K562 (cell line): ENCODE measurements around the gene KMT2E. TPM values are rescaled to one million over a fixed set of nuclear protein-coding genes. Genes with fewer than 3 reads are reported as not detected.
A peak's percentile ranks its signal among the peaks of the same experiment; 100 is the strongest.

Experiments used
- ARHGAP35 ChIP-seq: fragments of 450-650 bp; IDR thresholded peaks from 2 replicates; pipeline ENCODE4 v1.6.1; 2018; ENCODE audit not compliant: partially characterized antibody
- BCL6 ChIP-seq: fragments of 250-450 bp; sonication (Bioruptor Pico); IDR thresholded peaks from 2 replicates; pipeline ENCODE4 v1.4.0; 2020
- CAMTA2 ChIP-seq: fragments of 250-450 bp; sonication (Bioruptor Pico); conservative IDR thresholded peaks from 2 replicates; pipeline ENCODE4 v1.5.1; 2022
- CBFA2T3 ChIP-seq: fragments of 450-650 bp; IDR thresholded peaks from 2 replicates; pipeline ENCODE4 v1.6.1; 2017
- CBX2 ChIP-seq: fragments of 200-600 bp; sonication (generic); IDR thresholded peaks from one replicate; pipeline ENCODE4 v1.6.1; 2012; ENCODE audit warnings: mild to moderate bottlenecking, low read length, inconsistent platforms; ENCODE audit not compliant: insufficient read depth, poor library complexity, severe bottlenecking
- CREB3L1 ChIP-seq: fragments of 450-650 bp; IDR thresholded peaks from 2 replicates; pipeline ENCODE4 v1.6.1; 2014; ENCODE audit warnings: low read depth, mild to moderate bottlenecking, moderate library complexity, borderline replicate concordance
- DPF2 ChIP-seq: fragments of 450-650 bp; IDR thresholded peaks from 2 replicates; pipeline ENCODE4 v1.6.1; 2016
- E2F3 ChIP-seq: fragments of 250-450 bp; sonication (Bioruptor Pico); IDR thresholded peaks from 2 replicates; pipeline ENCODE4 v1.4.0; 2020; ENCODE audit warnings: mild to moderate bottlenecking
- ELF1 ChIP-seq: fragments of 200-800 bp; sonication (Bioruptor generic); IDR thresholded peaks from 2 replicates; pipeline ENCODE4 v1.6.1; 2016; ENCODE audit warnings: missing genetic modification characterization, missing compliant biosample characterization
- ETS2 ChIP-seq: IDR thresholded peaks from 2 replicates; pipeline ENCODE4 v1.6.1; 2016; ENCODE audit warnings: borderline replicate concordance, missing genetic modification characterization, mild to moderate bottlenecking, moderate library complexity, missing compliant biosample characterization; ENCODE audit not compliant: poor library complexity, severe bottlenecking
- IRF2 ChIP-seq: sonication (generic); formaldehyde crosslinking; IDR thresholded peaks from 2 replicates; pipeline ENCODE4 v1.8.1; 2022; ENCODE audit warnings: mild to moderate bottlenecking, missing genetic modification reagents
- KLF6 ChIP-seq: fragments of 250-450 bp; sonication (Bioruptor Pico); IDR thresholded peaks from 2 replicates; pipeline ENCODE4 v1.4.0; 2020; ENCODE audit warnings: mild to moderate bottlenecking, moderate library complexity, borderline replicate concordance
- NFXL1 ChIP-seq: fragments of 450-650 bp; formaldehyde crosslinking; IDR thresholded peaks from 2 replicates; pipeline ENCODE4 v1.4.0; 2021; ENCODE audit warnings: mild to moderate bottlenecking
- OTX1 ChIP-seq: fragments of 450-650 bp; formaldehyde crosslinking; IDR thresholded peaks from 2 replicates; pipeline ENCODE4 v1.4.0; 2022; ENCODE audit warnings: mild to moderate bottlenecking
- PHF8 ChIP-seq: fragments of 200-600 bp; sonication (generic); IDR thresholded peaks from 2 replicates; pipeline ENCODE4 v1.6.1; 2012; ENCODE audit warnings: mixed run types, mild to moderate bottlenecking, inconsistent platforms, low read length, moderate library complexity, borderline replicate concordance
- PML ChIP-seq: IDR thresholded peaks from 2 replicates; pipeline ENCODE4 v1.6.1; 2012; ENCODE audit warnings: low read length, inconsistent platforms
- RBM22 ChIP-seq: fragments of 200-400 bp; formaldehyde crosslinking; IDR thresholded peaks from 2 replicates; pipeline ENCODE4 v1.6.1; 2018; ENCODE audit warnings: low read length, low read depth; ENCODE audit not compliant: poor library complexity, severe bottlenecking
- SNRNP70 ChIP-seq: fragments of 200-400 bp; formaldehyde crosslinking; optimal IDR thresholded peaks from 2 replicates; pipeline ENCODE3; 2017; ENCODE audit warnings: low read depth, low read length
- SRSF9 ChIP-seq: fragments of 200-400 bp; formaldehyde crosslinking; IDR thresholded peaks from 2 replicates; pipeline ENCODE4 v1.6.1; 2017; ENCODE audit warnings: low read depth, low read length, borderline replicate concordance
- TRIM28 ChIP-seq: fragments of 450-650 bp; IDR thresholded peaks from 2 replicates; pipeline ENCODE4 v1.6.1; 2017
- USF2 ChIP-seq: sonication (generic); formaldehyde crosslinking; IDR thresholded peaks from 2 replicates; pipeline ENCODE4 v1.5.0; 2020; ENCODE audit warnings: missing genetic modification reagents
- ZKSCAN8 ChIP-seq: fragments of 200-800 bp; sonication (Bioruptor generic); IDR thresholded peaks from 2 replicates; pipeline ENCODE4 v1.6.1; 2016; ENCODE audit warnings: missing genetic modification characterization, missing compliant biosample characterization
- ZNF277 ChIP-seq: fragments of 250-450 bp; sonication (Bioruptor Pico); IDR thresholded peaks from 2 replicates; pipeline ENCODE4 v1.8.0; 2022; ENCODE audit warnings: inconsistent platforms, mild to moderate bottlenecking, moderate library complexity, borderline replicate concordance
- ZNF280B ChIP-seq: fragments of 250-450 bp; sonication (Bioruptor Pico); IDR thresholded peaks from 2 replicates; pipeline ENCODE4 v1.5.1; 2021; ENCODE audit warnings: mild to moderate bottlenecking
- ZNF41 ChIP-seq: fragments of 250-450 bp; sonication (Bioruptor Pico); conservative IDR thresholded peaks from 2 replicates; pipeline ENCODE4 v1.4.0; 2020; ENCODE audit warnings: mild to moderate bottlenecking
- ZNF57 ChIP-seq: fragments of 450-650 bp; formaldehyde crosslinking; IDR thresholded peaks from 2 replicates; pipeline ENCODE4 v1.4.0; 2020; ENCODE audit warnings: mild to moderate bottlenecking, moderate library complexity
- ZNF707 ChIP-seq: fragments of 250-450 bp; sonication (Bioruptor Pico); conservative IDR thresholded peaks from 2 replicates; pipeline ENCODE4 v1.8.0; 2022; ENCODE audit warnings: inconsistent platforms, mild to moderate bottlenecking, moderate library complexity
- polyA plus RNA-seq, 8 experiments: library from polyadenylated mRNA; depleted of rRNA in 4 of 8; stranded (reverse) in 5 of 8; unstranded in 3 of 8; fragments of >200 nt; fragmentation: Nextera tagmentation in 2 of 8; fragmentation: Illumina TruSeq in 1 of 8; extraction: Ambion mirVana in 2 of 8; extraction: Trizol in 1 of 8; gene quantifications; 2 replicates each; pipeline versions ENCODE4 v1.2.1 to v1.2.3, GENCODE V29; 2011 to 2014; ENCODE audit warnings: inconsistent platforms in 1 of 8, missing spikeins in 1 of 8
- total RNA-seq, 7 experiments: library from RNA; depleted of rRNA in 6 of 7; stranded (reverse); fragments of >200 nt in 6 of 7; fragmentation: Illumina TruSeq in 2 of 7; extraction: Trizol in 2 of 7; gene quantifications; 2 replicates each; pipeline versions ENCODE4 v1.2.1 to v1.2.3, GENCODE V29; 2011 to 2021; ENCODE audit warnings: low replicate concordance in 1 of 7

KMT2E gene
- total and polyA plus RNA-seq, 9 of the 15 experiments (the other 6 are each of a cell fraction or from before 2014, with no cell fraction given), result 8.9 to 55.3 (median 38.1) TPM

GRCh38 chr7:105131033-105131656 lies 117.1 kb downstream of the KMT2E start (continued):
- peak; percentile 57; the same call in 1 of the 2 replicates for TF ChIP-seq CREB3L1
- peak; percentile 33; the same call in 1 of the 2 replicates for TF ChIP-seq E2F3
- TF ChIP-seq DPF2, result peak; percentile 88
- no peak for TF ChIP-seq BCL6
- no peak for TF ChIP-seq CAMTA2 (CRISPR knock-in tag)
- no peak for TF ChIP-seq ZNF280B (CRISPR knock-in tag)
- TF ChIP-seq RBM22, result no peak
- TF ChIP-seq ZNF707 (CRISPR knock-in tag), result no peak
- TF ChIP-seq NFXL1, result no peak
- peak; percentile 82 for TF ChIP-seq ZKSCAN8 (CRISPR knock-in tag)
- TF ChIP-seq ZNF57 (CRISPR knock-in tag), result no peak
- TF ChIP-seq IRF2 (CRISPR knock-in tag), result no peak
- no peak for TF ChIP-seq ELF1 (tag)
- TF ChIP-seq SNRNP70, result no peak
- TF ChIP-seq PHF8, result peak; percentile 12; the same call in 1 of the 2 replicates
- no peak for TF ChIP-seq KLF6 (CRISPR knock-in tag)
- TF ChIP-seq CBFA2T3, result peak; percentile 63
- no peak for TF ChIP-seq ETS2
- peak; percentile 31; the same call in 1 of the 2 replicates for TF ChIP-seq PML
- TF ChIP-seq SRSF9, result no peak
- no peak for TF ChIP-seq TRIM28
- TF ChIP-seq ZNF277, result no peak
- no peak for TF ChIP-seq CBX2
- no peak for TF ChIP-seq ZNF41
- no peak for TF ChIP-seq OTX1 (CRISPR knock-in tag)
- TF ChIP-seq USF2 (CRISPR knock-in tag), result no peak
- TF ChIP-seq ARHGAP35, result no peak
